ENCODE measurements around the gene PTPRG. TPM values are rescaled to one million over a fixed set of nuclear protein-coding genes. Genes with fewer than 3 reads are reported as not detected.

PTPRG gene
- total RNA-seq, 1 experiment from 2014 or later, result 0.74 TPM

DNA sequence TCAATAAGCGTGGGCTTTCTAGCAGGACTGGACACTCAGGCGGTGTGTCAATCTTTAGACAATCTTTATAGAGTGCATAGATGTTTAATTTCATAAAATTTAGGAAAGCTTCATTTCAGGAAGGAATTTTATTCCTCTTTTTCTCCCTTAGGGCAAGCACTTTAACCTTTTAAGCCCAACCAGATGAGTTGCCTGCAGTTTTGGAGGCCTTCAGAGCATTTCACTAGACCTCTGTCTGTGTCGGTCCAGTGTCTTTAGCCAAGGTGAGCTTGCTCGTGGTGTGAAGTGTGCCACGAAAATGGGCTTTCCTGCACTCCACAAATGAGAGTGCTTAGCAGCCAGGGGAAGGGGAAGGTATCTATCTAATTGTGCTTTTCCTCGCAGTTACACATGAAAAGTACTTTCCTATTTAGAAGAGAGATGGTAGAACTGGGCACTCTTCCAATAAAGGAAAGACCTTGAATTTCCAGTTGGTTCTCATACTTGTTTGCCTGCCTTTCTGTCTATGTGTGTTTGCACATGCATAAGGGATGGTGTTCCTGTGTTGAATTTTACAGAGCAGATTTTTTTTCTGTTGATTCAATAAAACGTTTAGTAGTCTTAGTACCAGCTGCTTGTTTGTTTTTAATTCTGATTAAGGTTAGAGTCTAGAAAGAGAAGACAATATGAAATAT is 758.3 kb downstream of the PTPRG start:
- intact Hi-C loops (cut with micrococcal nuclease; ENCODE audit: unreplicated experiment), result no loop called here
- TF ChIP-seq REST (IDR thresholded peaks at IDR 0.05; ENCODE audit: insufficient read depth in 1 of 2, low read depth in 2 of 2, low read length in 1 of 2) (no peak; a peak in 1 of 4 replicates), POLR2AphosphoS5 (IDR thresholded peaks at IDR 0.05; ENCODE audit: low read depth, low read length) (no peak), TCF7L2 (IDR thresholded peaks at IDR 0.05; ENCODE audit: low read depth, low read length) (no peak)
- no peaks in the 10 kb centered on the region for H3K27me3 ChIP-seq (ENCODE audit: control insufficient read depth, insufficient read depth, low read length)
- CTCF ChIA-PET, result no interaction called here
- no peak for DNase-seq (ENCODE audit: low read depth, low spot score)
- H3K36me3 ChIP-seq (ENCODE audit: control insufficient read depth, insufficient read depth, low read length), result peaks cover 7% of the 10 kb centered on the region
- ATAC-seq, result no peak
- H3K9me3 ChIP-seq (ENCODE audit: control insufficient read depth, insufficient read depth, low read depth, low read length), result no peaks in the 10 kb centered on the region
- peak overlapping the region; percentile 49; the same call in 1 of the 2 replicates for H3K27ac ChIP-seq (ENCODE audit: low read length)
- in situ Hi-C loops (cut with HindIII; ENCODE audit: low pct_unique_long_range_greater_than_20kb, low sequenced_read_pairs), result no loop called here
- no TSS peak for BruUV-seq (replicated peaks)
- H3K4me3 ChIP-seq (ENCODE audit: low read depth in 2 of 2, low read length in 2 of 2), result peak overlapping the region; percentile 53 to 85
- POLR2A ChIA-PET, result interaction anchor here (0.5 kb wide), 1 partner anchor 92 kb away, joined by 5 read pairs; no protein-coding TSS in a partner anchor
- no peaks in the 10 kb centered on the region for H3K4me1 ChIP-seq (ENCODE audit: control insufficient read depth, insufficient read depth, low read length)

- Histone ChIP-seq H3K27me3 (ENCODE audit: control insufficient read depth, insufficient read depth, low read length) (no peaks in the 10 kb centered on the region), H3K4me3 (ENCODE audit: low read depth in 2 of 2, low read length in 2 of 2) (no peak overlapping the region), H3K9me3 (ENCODE audit: control insufficient read depth, insufficient read depth, low read depth, low read length) (no peaks in the 10 kb centered on the region), H3K27ac (ENCODE audit: low read length) (no peak overlapping the region), H3K36me3 (ENCODE audit: control insufficient read depth, insufficient read depth, low read length) (peaks cover 7% of the 10 kb centered on the region), H3K4me1 (ENCODE audit: control insufficient read depth, insufficient read depth, low read length) (no peaks in the 10 kb centered on the region)
- TF ChIP-seq TCF7L2 (IDR thresholded peaks at IDR 0.05; ENCODE audit: low read depth, low read length) (no peak), POLR2AphosphoS5 (IDR thresholded peaks at IDR 0.05; ENCODE audit: low read depth, low read length) (no peak), SIN3A (IDR thresholded peaks at IDR 0.05; ENCODE audit: borderline replicate concordance, insufficient read depth, low read depth, low read length) (no peak)
- TF ChIP-seq, protein P1, sequence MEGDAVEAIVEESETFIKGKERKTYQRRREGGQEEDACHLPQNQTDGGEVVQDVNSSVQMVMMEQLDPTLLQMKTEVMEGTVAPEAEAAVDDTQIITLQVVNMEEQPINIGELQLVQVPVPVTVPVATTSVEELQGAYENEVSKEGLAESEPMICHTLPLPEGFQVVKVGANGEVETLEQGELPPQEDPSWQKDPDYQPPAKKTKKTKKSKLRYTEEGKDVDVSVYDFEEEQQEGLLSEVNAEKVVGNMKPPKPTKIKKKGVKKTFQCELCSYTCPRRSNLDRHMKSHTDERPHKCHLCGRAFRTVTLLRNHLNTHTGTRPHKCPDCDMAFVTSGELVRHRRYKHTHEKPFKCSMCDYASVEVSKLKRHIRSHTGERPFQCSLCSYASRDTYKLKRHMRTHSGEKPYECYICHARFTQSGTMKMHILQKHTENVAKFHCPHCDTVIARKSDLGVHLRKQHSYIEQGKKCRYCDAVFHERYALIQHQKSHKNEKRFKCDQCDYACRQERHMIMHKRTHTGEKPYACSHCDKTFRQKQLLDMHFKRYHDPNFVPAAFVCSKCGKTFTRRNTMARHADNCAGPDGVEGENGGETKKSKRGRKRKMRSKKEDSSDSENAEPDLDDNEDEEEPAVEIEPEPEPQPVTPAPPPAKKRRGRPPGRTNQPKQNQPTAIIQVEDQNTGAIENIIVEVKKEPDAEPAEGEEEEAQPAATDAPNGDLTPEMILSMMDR (IDR thresholded peaks at IDR 0.05), result no peak
- ChIA-PET POLR2A (interaction anchor here (0.6 kb wide), 1 partner anchor 62 kb away, joined by 4 read pairs; no protein-coding TSS in a partner anchor), CTCF (no interaction called here)
- no peak for DNase-seq (ENCODE audit: low read depth, low spot score)
- no peak for ATAC-seq
- BruUV-seq (replicated peaks), result no TSS peak
- in situ Hi-C loops (cut with HindIII; ENCODE audit: low pct_unique_long_range_greater_than_20kb, low sequenced_read_pairs) (no loop called here), intact Hi-C loops (cut with micrococcal nuclease; ENCODE audit: unreplicated experiment) (no loop called here)
These were observed 761.9 kb downstream of the PTPRG start for GRCh38 chr3:62323241-62323640.

GRCh38 chr3:62325896-62326295 is 764.5 kb downstream of the PTPRG start:
- in situ Hi-C loops (cut with HindIII; ENCODE audit: low pct_unique_long_range_greater_than_20kb, low sequenced_read_pairs), result no loop called here
- CTCF ChIA-PET, result no interaction called here

More at GRCh38 chr3:62325896-62326295, 764.5 kb downstream of the PTPRG start:
- TF ChIP-seq, protein P1 (IDR thresholded peaks at IDR 0.05), result no peak
- TF ChIP-seq TCF7L2 (IDR thresholded peaks at IDR 0.05; ENCODE audit: low read depth, low read length) (no peak), SIN3A (IDR thresholded peaks at IDR 0.05; ENCODE audit: borderline replicate concordance, insufficient read depth, low read depth, low read length) (no peak), POLR2AphosphoS5 (IDR thresholded peaks at IDR 0.05; ENCODE audit: low read depth, low read length) (no peak)
- intact Hi-C loops (cut with micrococcal nuclease; ENCODE audit: unreplicated experiment), result no loop called here
- Histone ChIP-seq H3K4me1 (ENCODE audit: control insufficient read depth, insufficient read depth, low read length) (no peaks in the 10 kb centered on the region), H3K27me3 (ENCODE audit: control insufficient read depth, insufficient read depth, low read length) (no peaks in the 10 kb centered on the region), H3K9me3 (ENCODE audit: control insufficient read depth, insufficient read depth, low read depth, low read length) (no peaks in the 10 kb centered on the region), H3K36me3 (ENCODE audit: control insufficient read depth, insufficient read depth, low read length) (peaks cover 7% of the 10 kb centered on the region), H3K4me3 (ENCODE audit: low read depth in 2 of 2, low read length in 2 of 2) (no peak overlapping the region), H3K27ac (ENCODE audit: low read length) (no peak overlapping the region)
- DNase-seq (ENCODE audit: low read depth, low spot score) (peak; percentile 32), ATAC-seq (no peak)
- POLR2A ChIA-PET, result no interaction called here
- no TSS peak for BruUV-seq (replicated peaks)

All from Panc1 (cell line).